Activated CD8-positive, alpha-beta memory T cell treated with anti-CD3 and anti-CD28 coated beads, Interleukin-2, amount 50 U/mL, for 4 hours (primary cell): ENCODE measurements around the gene FOXK2.
"Not testable (repeated sequence)": the region's sequence is repeated elsewhere in the genome, so short reads cannot be mapped to it uniquely, and the experiment has no call there.

ENCODE experiments used
- DNase-seq: peaks from one replicate; pipeline ENCODE4 v3.0.0-alpha.2; 2020

FOXK2 gene

GRCh38 chr17:82565551-82565950, 46.0 kb downstream of the FOXK2 start:
- DNase-seq = no peak

- no peak for DNase-seq
These were observed 46.8 kb downstream of the FOXK2 start for GRCh38 chr17:82566129-82566960.

GRCh38 chr17:82567286-82567685, 47.8 kb downstream of the FOXK2 start:
- no peak for DNase-seq

- DNase-seq = no peak
These were observed 49.5 kb downstream of the FOXK2 start for GRCh38 chr17:82568997-82569393.

GRCh38 chr17:82569621-82570020, 50.1 kb downstream of the FOXK2 start:
- no peak for DNase-seq

- no peak for DNase-seq
These were observed 50.7 kb downstream of the FOXK2 start for GRCh38 chr17:82570277-82570676.

- no peak for DNase-seq
These were observed 52.3 kb downstream of the FOXK2 start for GRCh38 chr17:82571855-82572254.

- DNase-seq = no peak
These were observed 54.5 kb downstream of the FOXK2 start for GRCh38 chr17:82574041-82574440.

- not testable (repeated sequence) for DNase-seq
These were observed 56.2 kb downstream of the FOXK2 start for GRCh38 chr17:82575581-82576221.

GRCh38 chr17:82577300-82577699, 57.8 kb downstream of the FOXK2 start:
- no peak for DNase-seq

- not testable (repeated sequence) for DNase-seq
These were observed 60.4 kb downstream of the FOXK2 start for GRCh38 chr17:82579969-82580368.

GRCh38 chr17:82582213-82582612, 62.7 kb downstream of the FOXK2 start:
- DNase-seq = no peak

GRCh38 chr17:82582709-82583108, 63.2 kb downstream of the FOXK2 start:
- DNase-seq = no peak

- DNase-seq = peak; percentile 66
These were observed 64.2 kb downstream of the FOXK2 start for GRCh38 chr17:82583720-82584234.

GRCh38 chr17:82585935-82586575, 66.5 kb downstream of the FOXK2 start:
- DNase-seq = not testable (repeated sequence)

- no peak for DNase-seq
These were observed 67.2 kb downstream of the FOXK2 start for GRCh38 chr17:82586576-82587233.

GRCh38 chr17:82587234-82588086, 67.9 kb downstream of the FOXK2 start:
- no peak for DNase-seq

GRCh38 chr17:82588266-82589175, 69.0 kb downstream of the FOXK2 start:
- no peak for DNase-seq

GRCh38 chr17:82589851-82590180, 70.3 kb downstream of the FOXK2 start:
- DNase-seq = no peak

GRCh38 chr17:82590216-82590615, 70.7 kb downstream of the FOXK2 start:
- no peak for DNase-seq

- DNase-seq = no peak
These were observed 71.5 kb downstream of the FOXK2 start for GRCh38 chr17:82590881-82591539.
